NK-92 treated with Interleukin-12 subunit alpha and Interleukin-12 subunit beta, amount 100 ng/mL, for 24 hours (cell line): Measurements from ENCODE around the gene VSTM5.
"Not testable (repeated sequence)": the region's sequence is repeated elsewhere in the genome, so short reads cannot be mapped to it uniquely, and the experiment has no call there.

Experiments
- DNase-seq: peaks from one replicate; lab custom pipeline; 2025; lab: John Stamatoyannopoulos, UW

VSTM5 gene

GRCh38 chr11:93796441-93797231 lies 53.8 kb downstream of the VSTM5 start:
- no peak for DNase-seq

GRCh38 chr11:93791493-93791892 lies 58.9 kb downstream of the VSTM5 start:
- DNase-seq = no peak

- no peak for DNase-seq
These were observed 65.5 kb downstream of the VSTM5 start for GRCh38 chr11:93784935-93785360.

- peak; percentile 83 for DNase-seq
These were observed 66.1 kb downstream of the VSTM5 start, which contains the start of gene MED17 for GRCh38 chr11:93784145-93784934. Gene MED17, plus strand, starts transcription at chr11:93784282. Its CDS starts 232 bp downstream, at chr11:93784514.

- no peak for DNase-seq
These were observed 66.7 kb downstream of the VSTM5 start for GRCh38 chr11:93783765-93784144.

GRCh38 chr11:93783362-93783761 lies 67.1 kb downstream of the VSTM5 start:
- DNase-seq = no peak

- no peak for DNase-seq
These were observed 75.1 kb downstream of the VSTM5 start for GRCh38 chr11:93775289-93775688.

- not testable (repeated sequence) for DNase-seq
These were observed 75.9 kb downstream of the VSTM5 start for GRCh38 chr11:93774560-93774959.

GRCh38 chr11:93773601-93774200 lies 76.7 kb downstream of the VSTM5 start:
- no peak for DNase-seq

GRCh38 chr11:93773045-93773477 lies 77.4 kb downstream of the VSTM5 start:
- no peak for DNase-seq

GRCh38 chr11:93772123-93772522 lies 78.3 kb downstream of the VSTM5 start:
- DNase-seq = no peak

- no peak for DNase-seq
These were observed 80.3 kb downstream of the VSTM5 start for GRCh38 chr11:93770160-93770559.
